Measurements from ENCODE around the gene SLC25A26.
"Not testable (repeated sequence)": the region's sequence is repeated elsewhere in the genome, so short reads cannot be mapped to it uniquely, and the experiment has no call there.

Gene SLC25A26

GRCh38 chr3:66267031-66267430 is 46.2 kb downstream of the SLC25A26 start:
- Histone ChIP-seq H3K27ac (no peak overlapping the region), H3K4me3 (no peak overlapping the region), H3K9me3 (ENCODE audit: low read depth, low read length) (no peaks in the 10 kb centered on the region), H3K36me3 (ENCODE audit: insufficient read depth, low read length) (no peaks in the 10 kb centered on the region), H3K9ac (ENCODE audit: insufficient read length) (no peak overlapping the region)
- TF ChIP-seq FOXP2 (optimal IDR thresholded peaks at IDR 0.05; ENCODE audit: control extremely low read depth, extremely low read length, insufficient read depth) (no peak), POLR2AphosphoS5 (IDR thresholded peaks at IDR 0.05; ENCODE audit: borderline replicate concordance, low read depth, low read length) (no peak), EZH2 (IDR thresholded peaks at IDR 0.05) (no peak)
- no peak for DNase-seq (ENCODE audit: low read depth, low spot score)

- Histone ChIP-seq H3K9me3 (ENCODE audit: low read depth, low read length) (no peaks in the 10 kb centered on the region), H3K27ac (no peak overlapping the region), H3K9ac (ENCODE audit: insufficient read length) (no peak overlapping the region), H3K4me3 (no peak overlapping the region), H3K36me3 (ENCODE audit: insufficient read depth, low read length) (no peaks in the 10 kb centered on the region)
- no peak for DNase-seq (ENCODE audit: low read depth, low spot score)
- no peak for TF ChIP-seq POLR2AphosphoS5 (IDR thresholded peaks at IDR 0.05; ENCODE audit: borderline replicate concordance, low read depth, low read length)
- TF ChIP-seq FOXP2 (optimal IDR thresholded peaks at IDR 0.05; ENCODE audit: control extremely low read depth, extremely low read length, insufficient read depth): no peak
- TF ChIP-seq EZH2 (IDR thresholded peaks at IDR 0.05): no peak
Observed at GRCh38 chr3:66267906-66268305, 47.1 kb downstream of the SLC25A26 start.

GRCh38 chr3:66268864-66269263 is 48.1 kb downstream of the SLC25A26 start:
- Histone ChIP-seq H3K36me3 (ENCODE audit: insufficient read depth, low read length) (no peaks in the 10 kb centered on the region), H3K9ac (ENCODE audit: insufficient read length) (no peak overlapping the region), H3K9me3 (ENCODE audit: low read depth, low read length) (no peaks in the 10 kb centered on the region), H3K27ac (no peak overlapping the region), H3K4me3 (no peak overlapping the region)
- DNase-seq (ENCODE audit: low read depth, low spot score): no peak
- TF ChIP-seq FOXP2 (optimal IDR thresholded peaks at IDR 0.05; ENCODE audit: control extremely low read depth, extremely low read length, insufficient read depth) (no peak), POLR2AphosphoS5 (IDR thresholded peaks at IDR 0.05; ENCODE audit: borderline replicate concordance, low read depth, low read length) (no peak), EZH2 (IDR thresholded peaks at IDR 0.05) (no peak)

DNA sequence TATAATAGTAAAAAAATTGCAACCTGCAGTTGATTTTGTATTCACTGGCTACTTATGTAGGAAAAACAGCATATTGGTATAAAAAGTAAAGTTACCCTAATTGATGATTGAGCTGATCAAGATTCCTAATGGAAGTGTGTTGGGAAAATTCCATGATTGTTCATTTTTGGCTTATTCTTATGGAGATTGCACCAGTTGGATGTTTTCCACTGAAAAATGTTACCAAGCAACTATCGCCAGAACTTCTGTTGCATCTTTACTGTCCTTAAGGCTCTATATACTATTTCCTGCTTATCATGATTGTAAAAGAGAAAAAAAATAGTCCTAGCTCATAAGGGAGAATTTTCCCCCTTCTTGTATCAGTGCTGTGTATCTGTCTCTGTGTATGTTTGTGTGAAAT is 48.6 kb downstream of the SLC25A26 start:
- no peak for TF ChIP-seq EZH2 (IDR thresholded peaks at IDR 0.05)
- TF ChIP-seq FOXP2 (optimal IDR thresholded peaks at IDR 0.05; ENCODE audit: control extremely low read depth, extremely low read length, insufficient read depth): no peak
- no peak for TF ChIP-seq POLR2AphosphoS5 (IDR thresholded peaks at IDR 0.05; ENCODE audit: borderline replicate concordance, low read depth, low read length)
- Histone ChIP-seq H3K9ac (ENCODE audit: insufficient read length) (no peak overlapping the region), H3K36me3 (ENCODE audit: insufficient read depth, low read length) (no peaks in the 10 kb centered on the region), H3K27ac (no peak overlapping the region), H3K9me3 (ENCODE audit: low read depth, low read length) (no peaks in the 10 kb centered on the region), H3K4me3 (no peak overlapping the region)
- no peak for DNase-seq (ENCODE audit: low read depth, low spot score)

DNA sequence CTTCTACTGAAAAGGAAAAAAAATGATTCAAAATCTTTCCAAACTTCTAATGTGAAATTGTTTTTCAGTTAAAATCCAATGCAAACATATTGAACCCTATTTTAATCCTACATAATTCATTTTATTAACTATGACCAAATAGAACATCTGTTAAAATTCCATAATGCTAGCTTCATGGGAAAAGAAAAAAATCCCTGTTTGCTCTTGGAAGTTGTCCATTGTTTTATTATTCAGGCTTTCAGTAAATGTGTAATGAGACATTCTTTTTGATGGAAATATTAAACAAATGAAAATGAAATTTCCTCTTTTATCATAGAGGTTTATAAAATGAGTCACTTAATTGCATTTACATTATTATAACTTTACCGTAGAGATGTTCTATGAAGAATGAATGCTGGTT is 49.5 kb downstream of the SLC25A26 start:
- Histone ChIP-seq H3K4me3 (no peak overlapping the region), H3K9ac (ENCODE audit: insufficient read length) (no peak overlapping the region), H3K27ac (no peak overlapping the region), H3K36me3 (ENCODE audit: insufficient read depth, low read length) (no peaks in the 10 kb centered on the region), H3K9me3 (ENCODE audit: low read depth, low read length) (no peaks in the 10 kb centered on the region)
- DNase-seq (ENCODE audit: low read depth, low spot score): no peak
- TF ChIP-seq EZH2 (IDR thresholded peaks at IDR 0.05): no peak
- TF ChIP-seq FOXP2 (optimal IDR thresholded peaks at IDR 0.05; ENCODE audit: control extremely low read depth, extremely low read length, insufficient read depth): no peak
- TF ChIP-seq POLR2AphosphoS5 (IDR thresholded peaks at IDR 0.05; ENCODE audit: borderline replicate concordance, low read depth, low read length): no peak

DNA sequence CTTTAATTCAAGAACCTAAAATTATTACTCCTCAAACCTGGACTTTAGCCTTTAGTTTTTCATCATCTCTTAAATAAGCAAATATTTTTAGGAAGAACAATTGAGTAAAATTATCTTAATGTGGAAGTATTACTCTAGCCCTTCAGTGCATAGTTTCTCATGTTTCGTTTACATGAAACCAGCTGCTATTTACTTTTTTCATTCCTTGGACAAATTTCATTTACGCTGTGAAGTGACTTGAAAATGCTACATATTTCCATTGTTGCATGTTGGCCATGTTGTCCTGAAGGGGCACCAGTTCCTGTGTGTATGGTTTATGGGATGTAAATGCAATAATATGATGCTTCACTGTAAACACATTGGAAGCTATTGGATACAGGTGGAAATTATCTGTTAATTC is 49.9 kb downstream of the SLC25A26 start:
- H3K27ac ChIP-seq: no peak overlapping the region
- no peaks in the 10 kb centered on the region for H3K36me3 ChIP-seq (ENCODE audit: insufficient read depth, low read length)
- H3K9me3 ChIP-seq (ENCODE audit: low read depth, low read length): no peaks in the 10 kb centered on the region
- DNase-seq (ENCODE audit: low read depth, low spot score): no peak
- H3K4me3 ChIP-seq: no peak overlapping the region
- H3K9ac ChIP-seq (ENCODE audit: insufficient read length): no peak overlapping the region
- no peak for TF ChIP-seq FOXP2 (optimal IDR thresholded peaks at IDR 0.05; ENCODE audit: control extremely low read depth, extremely low read length, insufficient read depth)
- TF ChIP-seq POLR2AphosphoS5 (IDR thresholded peaks at IDR 0.05; ENCODE audit: borderline replicate concordance, low read depth, low read length): no peak
- TF ChIP-seq EZH2 (IDR thresholded peaks at IDR 0.05): no peak

DNA sequence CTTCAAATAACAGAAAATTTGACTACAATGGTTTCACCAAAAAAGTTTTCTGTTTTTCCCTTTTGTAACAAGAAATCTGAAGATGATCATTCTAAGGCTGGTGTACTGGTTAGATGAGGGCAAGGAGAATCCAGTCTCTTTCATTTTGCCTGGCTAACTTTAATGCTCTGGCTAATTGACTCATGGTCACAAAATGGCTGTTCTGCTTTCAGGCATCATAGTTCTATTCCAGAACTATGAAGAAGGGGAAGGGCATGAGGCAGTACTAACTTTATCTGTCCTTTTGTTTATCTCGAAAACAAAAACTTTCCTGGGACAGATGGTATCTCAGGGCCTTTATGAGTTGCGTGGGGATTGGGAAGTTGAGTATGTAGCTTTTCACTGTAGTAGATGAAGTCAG is 50.4 kb downstream of the SLC25A26 start:
- Histone ChIP-seq H3K9me3 (ENCODE audit: low read depth, low read length) (no peaks in the 10 kb centered on the region), H3K27ac (no peak overlapping the region), H3K36me3 (ENCODE audit: insufficient read depth, low read length) (no peaks in the 10 kb centered on the region), H3K9ac (ENCODE audit: insufficient read length) (no peak overlapping the region), H3K4me3 (no peak overlapping the region)
- no peak for TF ChIP-seq POLR2AphosphoS5 (IDR thresholded peaks at IDR 0.05; ENCODE audit: borderline replicate concordance, low read depth, low read length)
- no peak for TF ChIP-seq EZH2 (IDR thresholded peaks at IDR 0.05)
- TF ChIP-seq FOXP2 (optimal IDR thresholded peaks at IDR 0.05; ENCODE audit: control extremely low read depth, extremely low read length, insufficient read depth): no peak
- DNase-seq (ENCODE audit: low read depth, low spot score): no peak

- Histone ChIP-seq H3K27ac (no peak overlapping the region), H3K9me3 (ENCODE audit: low read depth, low read length) (no peaks in the 10 kb centered on the region), H3K4me3 (no peak overlapping the region), H3K36me3 (ENCODE audit: insufficient read depth, low read length) (no peaks in the 10 kb centered on the region), H3K9ac (ENCODE audit: insufficient read length) (no peak overlapping the region)
- no peak for TF ChIP-seq POLR2AphosphoS5 (IDR thresholded peaks at IDR 0.05; ENCODE audit: borderline replicate concordance, low read depth, low read length)
- TF ChIP-seq EZH2 (IDR thresholded peaks at IDR 0.05): no peak
- no peak for TF ChIP-seq FOXP2 (optimal IDR thresholded peaks at IDR 0.05; ENCODE audit: control extremely low read depth, extremely low read length, insufficient read depth)
- no peak for DNase-seq (ENCODE audit: low read depth, low spot score)
Observed at GRCh38 chr3:66272016-66272415, 51.2 kb downstream of the SLC25A26 start.

GRCh38 chr3:66274837-66275236 is 54.0 kb downstream of the SLC25A26 start:
- not testable (repeated sequence) for H3K27ac ChIP-seq; H3K9me3 ChIP-seq (ENCODE audit: low read depth, low read length); H3K36me3 ChIP-seq (ENCODE audit: insufficient read depth, low read length); H3K9ac ChIP-seq (ENCODE audit: insufficient read length); H3K4me3 ChIP-seq; DNase-seq (ENCODE audit: low read depth, low spot score)
